SU-DHL-6 (cell line): Measurements from ENCODE around the gene CECR2.

Experiments
- CTCF ChIP-seq: fragments of 200-600 bp; sonication (generic); IDR thresholded peaks from one replicate; pipeline ENCODE4 v1.5.1; 2017; ENCODE audit warnings: antibody characterized with exemption, mild to moderate bottlenecking, low read length, moderate library complexity; ENCODE audit not compliant: insufficient read depth, poor library complexity, severe bottlenecking
- EZH2phosphoT487 ChIP-seq: fragments of 200-600 bp; sonication (generic), shearing (Covaris generic); conservative IDR thresholded peaks from 2 replicates; pipeline ENCODE4 v1.6.1; 2018; ENCODE audit warnings: mild to moderate bottlenecking, antibody characterized with exemption, low read length, moderate library complexity, mixed read lengths

GRCh38 chr22:17381192-17381913 is 12.1 kb downstream of the CECR2 start:
- TF ChIP-seq CTCF: no peak
- no peak for TF ChIP-seq EZH2phosphoT487
